ENCODE data around the gene KAT6B.

Gene KAT6B

GRCh38 chr10:75043256-75044131 is 217.1 kb downstream of the KAT6B start:
- H3K4me1 ChIP-seq (ENCODE audit: control insufficient read depth, insufficient read depth, low read length), result no peaks in the 10 kb centered on the region
- no peaks in the 10 kb centered on the region for H3K9me3 ChIP-seq (ENCODE audit: control insufficient read depth, insufficient read depth, low read depth, low read length)
- H3K27ac ChIP-seq (ENCODE audit: extremely low read depth, low read depth, low read length), result no peak overlapping the region
- no peak for TF ChIP-seq ZNF473 (tag by site-specific recombination; IDR thresholded peaks at IDR 0.05)
- TF ChIP-seq ZNF114 (tag by site-specific recombination; IDR thresholded peaks at IDR 0.05), result no peak
- TF ChIP-seq ATF2 (tag by site-specific recombination; IDR thresholded peaks at IDR 0.05; ENCODE audit: low read depth), result no peak
- no peak for TF ChIP-seq ZNF24 (tag by site-specific recombination; IDR thresholded peaks at IDR 0.05)
- TF ChIP-seq ZNF138 (tag by site-specific recombination; IDR thresholded peaks at IDR 0.05; ENCODE audit: borderline replicate concordance), result no peak
- TF ChIP-seq PBX3 (CRISPR knock-in tag; IDR thresholded peaks at IDR 0.05), result no peak
- no peak for TF ChIP-seq MEIS1 (CRISPR knock-in tag; IDR thresholded peaks at IDR 0.05; ENCODE audit: borderline replicate concordance)
- TF ChIP-seq KLF8 (tag by site-specific recombination; IDR thresholded peaks at IDR 0.05), result peak; percentile 80; the same call in 1 of the 2 replicates
- 0 out of 2 replicates have a peak, but pooled peaks have one; percentile 44 for TF ChIP-seq ZNF202 (tag by site-specific recombination; IDR thresholded peaks at IDR 0.05; ENCODE audit: borderline replicate concordance)
- H3K36me3 ChIP-seq (ENCODE audit: control insufficient read depth in 2 of 2, insufficient read depth in 1 of 2, low read length in 2 of 2), result no peaks in the 10 kb centered on the region
- POLR2A ChIA-PET, result no interaction called here
- H3K4me3 ChIP-seq (ENCODE audit: low read depth, low read length), result no peak overlapping the region
- CTCF ChIA-PET, result interaction anchor here (0.6 kb wide), 1 partner anchor 1077 kb away, joined by 4 read pairs; no protein-coding TSS in a partner anchor

GRCh38 chr10:75048669-75049098 is 222.3 kb downstream of the KAT6B start:
- Histone ChIP-seq H3K4me1 (ENCODE audit: control insufficient read depth, insufficient read depth, low read length) (no peaks in the 10 kb centered on the region), H3K4me3 (ENCODE audit: low read depth, low read length) (no peak overlapping the region), H3K36me3 (ENCODE audit: control insufficient read depth in 2 of 2, insufficient read depth in 1 of 2, low read length in 2 of 2) (no peaks in the 10 kb centered on the region), H3K27ac (ENCODE audit: extremely low read depth, low read depth, low read length) (no peak overlapping the region), H3K9me3 (ENCODE audit: control insufficient read depth, insufficient read depth, low read depth, low read length) (no peaks in the 10 kb centered on the region)
- ChIA-PET CTCF (no interaction called here), POLR2A (no interaction called here)
- TF ChIP-seq PRDM1 (tag by site-specific recombination; IDR thresholded peaks at IDR 0.05) (peak; percentile 34; the same call in 1 of the 2 replicates), KLF1 (tag by site-specific recombination; IDR thresholded peaks at IDR 0.05) (no peak), ZNF529 (tag by site-specific recombination; IDR thresholded peaks at IDR 0.05; ENCODE audit: insufficient replicate concordance) (no peak), ZNF654 (tag by site-specific recombination; IDR thresholded peaks at IDR 0.05; ENCODE audit: low read depth) (no peak), HIC1 (tag by site-specific recombination; IDR thresholded peaks at IDR 0.05) (no peak), ZNF335 (tag by site-specific recombination; conservative IDR thresholded peaks at IDR 0.05) (0 out of 2 replicates have a peak, but pooled peaks have one; percentile 24), ZNF518A (tag by site-specific recombination; conservative IDR thresholded peaks at IDR 0.05; ENCODE audit: low read depth) (peak; percentile 48; the same call in 1 of the 2 replicates), ZNF660 (tag by site-specific recombination; IDR thresholded peaks at IDR 0.05) (0 out of 2 replicates have a peak, but pooled peaks have one; percentile 14)

Measured in HEK293 (cell line).